ENCODE results near the gene MTFR1L. TPM values are rescaled to one million over a fixed set of nuclear protein-coding genes. Genes with fewer than 3 reads are reported as not detected.

The MTFR1L gene
- total and polyA plus RNA-seq, 2 donors from 2014 or later, result 66.6 to 108 TPM

DNA sequence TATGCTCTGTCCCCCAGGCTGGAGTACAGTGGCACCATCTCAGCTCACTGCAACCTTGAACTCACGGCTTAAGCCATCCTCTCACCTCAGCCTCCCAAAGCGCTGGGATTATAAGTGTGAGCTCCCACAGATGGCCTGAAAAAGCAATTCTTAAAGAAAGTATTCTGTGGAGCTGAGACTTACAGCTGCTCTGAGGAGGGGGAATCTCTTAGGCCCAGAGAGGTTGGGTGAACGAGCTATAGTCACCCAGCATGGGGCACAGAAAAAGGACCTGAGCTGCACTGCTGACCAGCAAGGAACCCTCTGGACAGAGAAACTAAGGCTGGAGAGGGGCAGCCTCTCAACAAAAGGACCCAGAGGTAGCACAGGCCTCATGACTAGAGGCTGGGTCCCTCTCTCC, 54.5 kb downstream of the MTFR1L start:
- no peak for FAIRE-seq

DNA sequence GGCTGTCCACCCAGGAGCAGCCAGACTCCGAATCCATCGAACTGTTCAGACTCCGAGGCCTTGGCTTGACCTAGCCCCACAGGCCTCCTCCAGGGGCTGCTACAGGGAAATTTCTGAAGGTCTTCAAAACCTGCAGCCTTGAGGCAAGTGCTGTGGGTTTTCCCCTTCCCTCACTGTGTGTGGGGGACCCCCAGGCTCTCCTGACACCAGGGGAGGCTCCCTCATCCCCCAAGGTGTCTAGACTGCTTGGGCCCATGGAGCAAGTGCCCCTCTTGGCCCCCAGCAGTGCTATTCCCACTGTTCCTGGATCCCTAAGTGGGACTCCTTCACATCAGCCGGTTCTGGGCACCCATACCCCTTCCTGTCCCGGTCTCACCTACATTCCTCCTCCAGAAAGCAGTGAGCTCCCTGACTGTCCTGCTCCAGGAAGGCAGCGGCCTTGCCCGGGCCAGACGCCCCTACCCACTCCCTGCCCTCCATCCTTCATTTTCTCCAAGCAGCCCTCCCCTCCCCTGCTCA, 54.9 kb downstream of the MTFR1L start:
- Histone ChIP-seq H3K36me3 (ENCODE audit: control insufficient read depth in 2 of 3, insufficient read depth in 3 of 3, low read length in 3 of 3) (no peaks in the 10 kb centered on the region), H3K27me3 (ENCODE audit: control insufficient read depth, insufficient read depth, low read length) (no peaks in the 10 kb centered on the region), H3K27ac (ENCODE audit: low read depth in 2 of 2, low read length in 2 of 2) (peak overlapping the region; percentile 93), H3K4me1 (ENCODE audit: control insufficient read depth in 2 of 3, insufficient read depth in 2 of 3, low read depth in 1 of 3, low read length in 3 of 3) (peaks cover 0 to 52% (median 27%) of the 10 kb centered on the region in 3 donors), H3K4me3 (ENCODE audit: low read length in 3 of 3) (peak overlapping the region; percentile 67 to 87 (median 73)), H3K9ac (ENCODE audit: low read length in 3 of 3) (peak overlapping the region; percentile 60 to 93 (median 89)), H3K9me3 (ENCODE audit: control insufficient read depth in 2 of 3, insufficient read depth in 1 of 3, low read length in 3 of 3) (no peaks in the 10 kb centered on the region)
- intact Hi-C loops (cut with DNase I), result no loop called here
- DNase-seq (no peak), FAIRE-seq (no peak)
- TF ChIP-seq, protein P1, sequence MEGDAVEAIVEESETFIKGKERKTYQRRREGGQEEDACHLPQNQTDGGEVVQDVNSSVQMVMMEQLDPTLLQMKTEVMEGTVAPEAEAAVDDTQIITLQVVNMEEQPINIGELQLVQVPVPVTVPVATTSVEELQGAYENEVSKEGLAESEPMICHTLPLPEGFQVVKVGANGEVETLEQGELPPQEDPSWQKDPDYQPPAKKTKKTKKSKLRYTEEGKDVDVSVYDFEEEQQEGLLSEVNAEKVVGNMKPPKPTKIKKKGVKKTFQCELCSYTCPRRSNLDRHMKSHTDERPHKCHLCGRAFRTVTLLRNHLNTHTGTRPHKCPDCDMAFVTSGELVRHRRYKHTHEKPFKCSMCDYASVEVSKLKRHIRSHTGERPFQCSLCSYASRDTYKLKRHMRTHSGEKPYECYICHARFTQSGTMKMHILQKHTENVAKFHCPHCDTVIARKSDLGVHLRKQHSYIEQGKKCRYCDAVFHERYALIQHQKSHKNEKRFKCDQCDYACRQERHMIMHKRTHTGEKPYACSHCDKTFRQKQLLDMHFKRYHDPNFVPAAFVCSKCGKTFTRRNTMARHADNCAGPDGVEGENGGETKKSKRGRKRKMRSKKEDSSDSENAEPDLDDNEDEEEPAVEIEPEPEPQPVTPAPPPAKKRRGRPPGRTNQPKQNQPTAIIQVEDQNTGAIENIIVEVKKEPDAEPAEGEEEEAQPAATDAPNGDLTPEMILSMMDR (IDR thresholded peaks at IDR 0.05; ENCODE audit: borderline replicate concordance, extremely low read depth, insufficient read depth), result no peak

More for the DNA sequence above, 54.5 kb downstream of the MTFR1L start:
- intact Hi-C loops (cut with DNase I), result no loop called here
- Histone ChIP-seq H3K36me3 (ENCODE audit: control insufficient read depth in 2 of 3, insufficient read depth in 3 of 3, low read length in 3 of 3) (no peaks in the 10 kb centered on the region), H3K9me3 (ENCODE audit: control insufficient read depth in 2 of 3, insufficient read depth in 1 of 3, low read length in 3 of 3) (no peaks in the 10 kb centered on the region), H3K9ac (ENCODE audit: low read length in 3 of 3) (peak overlapping the region in 2 of 3 donors; percentile 89 to 93), H3K27ac (ENCODE audit: low read depth in 2 of 2, low read length in 2 of 2) (peak overlapping the region; percentile 93), H3K4me1 (ENCODE audit: control insufficient read depth in 2 of 3, insufficient read depth in 2 of 3, low read depth in 1 of 3, low read length in 3 of 3) (peaks cover 0 to 51% (median 28%) of the 10 kb centered on the region in 3 donors), H3K4me3 (ENCODE audit: low read length in 3 of 3) (peak overlapping the region in 2 of 3 donors; percentile 73 to 87), H3K27me3 (ENCODE audit: control insufficient read depth, insufficient read depth, low read length) (no peaks in the 10 kb centered on the region)
- peak in 1 of 5 donors; percentile 31 for DNase-seq
- TF ChIP-seq, protein P1 (IDR thresholded peaks at IDR 0.05; ENCODE audit: borderline replicate concordance, extremely low read depth, insufficient read depth), result no peak

- TF ChIP-seq, protein P1 (IDR thresholded peaks at IDR 0.05; ENCODE audit: borderline replicate concordance, extremely low read depth, insufficient read depth), result no peak
- no peak for FAIRE-seq
- Histone ChIP-seq H3K4me1 (ENCODE audit: control insufficient read depth in 2 of 3, insufficient read depth in 2 of 3, low read depth in 1 of 3, low read length in 3 of 3) (peaks cover 0 to 46% (median 23%) of the 10 kb centered on the region in 3 donors), H3K9ac (ENCODE audit: low read length in 3 of 3) (peak within 1 kb of the TSS; percentile 60 to 93 (median 89)), H3K4me3 (ENCODE audit: low read length in 3 of 3) (peak within 1 kb of the TSS; percentile 67 to 87 (median 73)), H3K27me3 (ENCODE audit: control insufficient read depth, insufficient read depth, low read length) (no peaks in the 10 kb centered on the region), H3K27ac (ENCODE audit: low read depth in 2 of 2, low read length in 2 of 2) (peak within 1 kb of the TSS; percentile 93), H3K9me3 (ENCODE audit: control insufficient read depth in 2 of 3, insufficient read depth in 1 of 3, low read length in 3 of 3) (no peaks in the 10 kb centered on the region), H3K36me3 (ENCODE audit: control insufficient read depth in 2 of 3, insufficient read depth in 3 of 3, low read length in 3 of 3) (no peaks in the 10 kb centered on the region)
- DNase-seq, result peak; percentile 84 to 95 (median 90)
- intact Hi-C loops (cut with DNase I), result no loop called here
These were observed 55.6 kb downstream of the MTFR1L start, which contains the start of gene PAQR7 for GRCh38 chr1:25875154-25875855. TSS of gene PAQR7 (minus strand) at chr1:25875708. CDS start at chr1:25863839, 11,869 bp downstream.

All from kidney (tissue), 14 donors.